Liver (tissue), 9 donors: Measurements from ENCODE around the gene COX10. TPM values are rescaled to one million over a fixed set of nuclear protein-coding genes. Genes with fewer than 3 reads are reported as not detected.
A peak's percentile ranks its signal among the peaks of the same experiment; 100 is the strongest.

ENCODE experiments used
- DNase-seq: peaks from one replicate; pipeline ENCODE4 v3.0.0-alpha.2; 2017; ENCODE audit warnings: low spot score
- H3K27ac ChIP-seq, 2 donors: one replicate each; pipeline ENCODE4 v1.7.0; 2013; ENCODE audit warnings: inconsistent platforms in 2 of 2, low read length in 2 of 2, control low read depth in 1 of 2, low read depth in 1 of 2, mild to moderate bottlenecking in 1 of 2
- H3K27me3 ChIP-seq, 4 donors: one replicate each; pipeline versions ENCODE4 v1.6.1 to v1.7.0; 2013; ENCODE audit warnings: low read length in 3 of 4, inconsistent platforms in 1 of 4, mild to moderate bottlenecking in 1 of 4, moderate library complexity in 1 of 4; ENCODE audit not compliant: control insufficient read depth in 4 of 4, insufficient read depth in 4 of 4
- H3K36me3 ChIP-seq, 4 donors: one replicate each; pipeline versions ENCODE4 v1.6.1 to v1.7.0; 2013; ENCODE audit warnings: low read length in 3 of 4, mild to moderate bottlenecking in 3 of 4, low read depth in 1 of 4, moderate library complexity in 1 of 4; ENCODE audit not compliant: control insufficient read depth in 4 of 4, insufficient read depth in 3 of 4
- H3K4me1 ChIP-seq, 4 donors: one replicate each; pipeline versions ENCODE4 v1.6.1 to v1.7.0; 2013; ENCODE audit warnings: low read length in 3 of 4, mild to moderate bottlenecking in 3 of 4, moderate library complexity in 1 of 4; ENCODE audit not compliant: control insufficient read depth in 4 of 4, insufficient read depth in 4 of 4
- H3K4me3 ChIP-seq, 3 donors: one replicate each; pipeline versions ENCODE4 v1.6.1 to v1.7.0; 2013; ENCODE audit warnings: low read length in 3 of 3, control low read depth in 1 of 3, low read depth in 1 of 3, mild to moderate bottlenecking in 1 of 3
- H3K9ac ChIP-seq, 2 donors: one replicate each; pipeline ENCODE4 v1.7.0; 2013; ENCODE audit warnings: low read length in 2 of 2, mild to moderate bottlenecking in 2 of 2, moderate library complexity in 2 of 2, control low read depth in 1 of 2, low read depth in 1 of 2
- H3K9me3 ChIP-seq, 4 donors: one replicate each; pipeline versions ENCODE4 v1.6.1 to v1.7.0; 2013; ENCODE audit warnings: low read length in 3 of 4; ENCODE audit not compliant: control insufficient read depth in 4 of 4
- ATF3 ChIP-seq: IDR thresholded peaks from 2 replicates; pipeline ENCODE4 v1.6.1; 2016; ENCODE audit warnings: antibody characterized with exemption
- EGR1 ChIP-seq, 2 donors: IDR thresholded peaks; 2 replicates each; pipeline ENCODE4 v1.6.1; 2016 to 2018; ENCODE audit warnings: antibody characterized with exemption in 2 of 2, low read depth in 2 of 2
- FOXA1 ChIP-seq: IDR thresholded peaks from 2 replicates; pipeline ENCODE4 v1.6.1; 2016; ENCODE audit warnings: antibody characterized with exemption
- FOXA2 ChIP-seq: IDR thresholded peaks from 2 replicates; pipeline ENCODE4 v1.6.1; 2016; ENCODE audit warnings: antibody characterized with exemption
- HNF4A ChIP-seq, 2 donors: conservative IDR thresholded peaks; 2 replicates each; pipeline ENCODE4 v1.6.1; 2016; ENCODE audit warnings: antibody characterized with exemption in 2 of 2, mild to moderate bottlenecking in 2 of 2
- HNF4G ChIP-seq: IDR thresholded peaks from 2 replicates; pipeline ENCODE4 v1.6.1; 2016; ENCODE audit warnings: antibody characterized with exemption
- JUND ChIP-seq, 2 donors: IDR thresholded peaks; 2 replicates each; pipeline ENCODE4 v1.6.1; 2016; ENCODE audit warnings: antibody characterized with exemption in 2 of 2
- NR2F2 ChIP-seq: IDR thresholded peaks from 2 replicates; pipeline ENCODE4 v1.6.1; 2016; ENCODE audit warnings: antibody characterized with exemption
- RAD21 ChIP-seq, 2 donors: IDR thresholded peaks; 2 replicates each; pipeline ENCODE4 v1.6.1; 2016; ENCODE audit warnings: antibody characterized with exemption in 2 of 2, mild to moderate bottlenecking in 2 of 2
- RXRA ChIP-seq, 2 donors: IDR thresholded peaks; 2 replicates each; pipeline ENCODE4 v1.6.1; 2017 to 2018; ENCODE audit warnings: antibody characterized with exemption in 2 of 2, mild to moderate bottlenecking in 1 of 2
- SP1 ChIP-seq: IDR thresholded peaks from 2 replicates; pipeline ENCODE4 v1.6.1; 2018; ENCODE audit warnings: antibody characterized with exemption, mild to moderate bottlenecking
- TAF1 ChIP-seq: conservative IDR thresholded peaks from 2 replicates; pipeline ENCODE4 v1.6.1; 2016; ENCODE audit warnings: antibody characterized with exemption, mild to moderate bottlenecking
- YY1 ChIP-seq: IDR thresholded peaks from 2 replicates; pipeline ENCODE4 v1.6.1; 2016; ENCODE audit warnings: antibody characterized with exemption, mild to moderate bottlenecking
- WGBS: extraction: QIAGEN DNeasy Blood & Tissue Kit; methylation state at CpG from one replicate; pipeline ENCODE4 v1.1.7; 2013; 5-methylcytosine and 5-hydroxymethylcytosine counted together
- polyA plus RNA-seq, 2 donors: library from polyadenylated mRNA; stranded (reverse) in 1 of 2; unstranded in 1 of 2; fragments of 200-250 nt in 1 of 2; fragments of >200 nt in 1 of 2; fragmentation: Nextera tagmentation in 1 of 2; extraction: Ambion mirVana in 1 of 2; gene quantifications; one replicate each; pipeline versions ENCODE4 v1.2.1 to v1.2.3, GENCODE V29; 2013 to 2015
- total RNA-seq, 2 donors: library from RNA; depleted of rRNA; stranded (reverse); fragments of >200 nt; gene quantifications; one replicate each; pipeline ENCODE4 v1.2.3, GENCODE V29; 2014
- TF ChIP-seq, protein P1 (sequence below): fragments of 150-350 bp; IDR thresholded peaks from 2 replicates; pipeline ENCODE4 v1.5.1; 2017; ENCODE audit warnings: improper control_type of control experiment, low read depth, low read length; ENCODE audit not compliant: missing input control
- TF ChIP-seq, protein P2 (sequence below): IDR thresholded peaks from 2 replicates; pipeline ENCODE4 v1.6.1; 2016; ENCODE audit warnings: antibody characterized with exemption
- TF ChIP-seq, protein P3 (sequence below): IDR thresholded peaks from 2 replicates; pipeline ENCODE4 v1.6.1; 2016; ENCODE audit warnings: antibody characterized with exemption
- donor health status: healthy.
- donor health status: healthy.
- donor health status: healthy.
- donor health status: healthy.
- donor health status: healthy.

The COX10 gene
- total and polyA plus RNA-seq, 4 donors, result 7.0 to 15.1 (median 8.7) TPM

- H3K4me1 ChIP-seq, result peaks cover 3 to 18% (median 9%) of the 10 kb centered on the region in 4 donors
- no peak overlapping the region for H3K9ac ChIP-seq
- TF ChIP-seq FOXA2 (no peak), EGR1 (IDR thresholded peaks at IDR 0.05; ENCODE audit: low read depth in 2 of 2) (no peak), RXRA (IDR thresholded peaks at IDR 0.05) (no peak)
- WGBS, result 94% methylated on average over 4 of the region's 4 CpGs
- H3K27me3 ChIP-seq, result no peaks in the 10 kb centered on the region
- H3K36me3 ChIP-seq, result no peaks in the 10 kb centered on the region
- H3K4me3 ChIP-seq, result no peak overlapping the region
- no peak overlapping the region for H3K27ac ChIP-seq
- H3K9me3 ChIP-seq, result no peaks in the 10 kb centered on the region
- DNase-seq, result no peak
Measured at GRCh38 chr17:14051692-14052091, 17.6 kb upstream of the COX10 start.

DNA sequence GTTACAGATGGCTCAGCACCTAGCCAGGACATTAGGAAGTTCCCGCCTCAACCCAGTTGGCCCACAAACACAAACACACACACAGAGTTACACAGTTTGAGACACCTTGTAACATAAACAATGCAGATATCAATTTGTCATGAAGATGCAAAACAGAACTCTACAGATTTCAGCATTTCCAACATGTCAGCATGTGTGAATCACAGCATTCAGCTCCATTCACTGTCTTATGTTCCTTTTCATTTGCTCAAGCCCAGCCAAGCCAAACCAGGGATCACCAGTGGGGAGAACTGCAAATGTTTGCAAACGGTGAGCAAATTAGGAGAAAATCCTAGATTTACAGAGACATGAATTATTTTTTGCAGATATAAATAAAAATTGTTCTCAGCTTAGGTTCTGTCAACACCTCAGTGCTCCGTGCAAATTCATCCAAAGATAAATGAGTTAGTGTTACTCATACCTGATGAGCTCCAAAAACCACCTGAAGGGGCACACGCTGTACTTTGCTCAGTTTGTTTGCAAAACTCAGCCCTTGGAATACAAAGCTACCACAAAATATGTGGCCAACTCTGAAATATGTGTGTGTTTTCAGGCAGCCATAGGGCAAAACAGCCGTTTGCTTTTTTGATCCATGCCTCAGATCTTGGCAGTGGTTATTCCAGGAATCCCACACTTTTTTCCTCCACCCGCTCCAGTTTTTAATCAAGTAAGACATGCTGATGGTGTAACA lies 16.3 kb upstream of the COX10 start:
- no peak overlapping the region for H3K4me3 ChIP-seq
- peaks cover 2 to 14% (median 4%) of the 10 kb centered on the region in 4 donors for H3K4me1 ChIP-seq
- 40% methylated on average over 6 of the region's 6 CpGs for WGBS
- DNase-seq, result no peak
- no peaks in the 10 kb centered on the region for H3K27me3 ChIP-seq
- no peak overlapping the region for H3K9ac ChIP-seq
- TF ChIP-seq RXRA (IDR thresholded peaks at IDR 0.05), result peak in 1 of 2 donors; percentile 71
- no peak for TF ChIP-seq TAF1
- peak; percentile 27 for TF ChIP-seq HNF4G
- TF ChIP-seq RAD21 (IDR thresholded peaks at IDR 0.05), result peak; percentile 57 to 60
- peak; percentile 47 for TF ChIP-seq SP1
- peak; percentile 90 for TF ChIP-seq YY1
- TF ChIP-seq, protein P1, sequence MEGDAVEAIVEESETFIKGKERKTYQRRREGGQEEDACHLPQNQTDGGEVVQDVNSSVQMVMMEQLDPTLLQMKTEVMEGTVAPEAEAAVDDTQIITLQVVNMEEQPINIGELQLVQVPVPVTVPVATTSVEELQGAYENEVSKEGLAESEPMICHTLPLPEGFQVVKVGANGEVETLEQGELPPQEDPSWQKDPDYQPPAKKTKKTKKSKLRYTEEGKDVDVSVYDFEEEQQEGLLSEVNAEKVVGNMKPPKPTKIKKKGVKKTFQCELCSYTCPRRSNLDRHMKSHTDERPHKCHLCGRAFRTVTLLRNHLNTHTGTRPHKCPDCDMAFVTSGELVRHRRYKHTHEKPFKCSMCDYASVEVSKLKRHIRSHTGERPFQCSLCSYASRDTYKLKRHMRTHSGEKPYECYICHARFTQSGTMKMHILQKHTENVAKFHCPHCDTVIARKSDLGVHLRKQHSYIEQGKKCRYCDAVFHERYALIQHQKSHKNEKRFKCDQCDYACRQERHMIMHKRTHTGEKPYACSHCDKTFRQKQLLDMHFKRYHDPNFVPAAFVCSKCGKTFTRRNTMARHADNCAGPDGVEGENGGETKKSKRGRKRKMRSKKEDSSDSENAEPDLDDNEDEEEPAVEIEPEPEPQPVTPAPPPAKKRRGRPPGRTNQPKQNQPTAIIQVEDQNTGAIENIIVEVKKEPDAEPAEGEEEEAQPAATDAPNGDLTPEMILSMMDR, result peak; percentile 15
- TF ChIP-seq FOXA2, result no peak
- no peak for TF ChIP-seq NR2F2
- peak in 1 of 2 donors; percentile 66 for TF ChIP-seq JUND (IDR thresholded peaks at IDR 0.05)
- TF ChIP-seq, protein P2, sequence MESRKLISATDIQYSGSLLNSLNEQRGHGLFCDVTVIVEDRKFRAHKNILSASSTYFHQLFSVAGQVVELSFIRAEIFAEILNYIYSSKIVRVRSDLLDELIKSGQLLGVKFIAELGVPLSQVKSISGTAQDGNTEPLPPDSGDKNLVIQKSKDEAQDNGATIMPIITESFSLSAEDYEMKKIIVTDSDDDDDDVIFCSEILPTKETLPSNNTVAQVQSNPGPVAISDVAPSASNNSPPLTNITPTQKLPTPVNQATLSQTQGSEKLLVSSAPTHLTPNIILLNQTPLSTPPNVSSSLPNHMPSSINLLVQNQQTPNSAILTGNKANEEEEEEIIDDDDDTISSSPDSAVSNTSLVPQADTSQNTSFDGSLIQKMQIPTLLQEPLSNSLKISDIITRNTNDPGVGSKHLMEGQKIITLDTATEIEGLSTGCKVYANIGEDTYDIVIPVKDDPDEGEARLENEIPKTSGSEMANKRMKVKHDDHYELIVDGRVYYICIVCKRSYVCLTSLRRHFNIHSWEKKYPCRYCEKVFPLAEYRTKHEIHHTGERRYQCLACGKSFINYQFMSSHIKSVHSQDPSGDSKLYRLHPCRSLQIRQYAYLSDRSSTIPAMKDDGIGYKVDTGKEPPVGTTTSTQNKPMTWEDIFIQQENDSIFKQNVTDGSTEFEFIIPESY, result peak; percentile 66
- TF ChIP-seq HNF4A (conservative IDR thresholded peaks at IDR 0.05), result peak; percentile 77 to 89
- TF ChIP-seq EGR1 (IDR thresholded peaks at IDR 0.05; ENCODE audit: low read depth in 2 of 2), result no peak
- TF ChIP-seq ATF3, result no peak
- TF ChIP-seq, protein P3, sequence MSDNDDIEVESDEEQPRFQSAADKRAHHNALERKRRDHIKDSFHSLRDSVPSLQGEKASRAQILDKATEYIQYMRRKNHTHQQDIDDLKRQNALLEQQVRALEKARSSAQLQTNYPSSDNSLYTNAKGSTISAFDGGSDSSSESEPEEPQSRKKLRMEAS, result peak; percentile 57
- TF ChIP-seq FOXA1, result no peak
- no peaks in the 10 kb centered on the region for H3K36me3 ChIP-seq
- peak overlapping the region; percentile 36 to 61 for H3K27ac ChIP-seq
- no peaks in the 10 kb centered on the region for H3K9me3 ChIP-seq
